GM21786 (cell line): ENCODE data around the gene ATG5.
"Not testable (repeated sequence)": the region's sequence is repeated elsewhere in the genome, so short reads cannot be mapped to it uniquely, and the experiment has no call there.

Experiments
- ATAC-seq: cut with Tn5 transposase; IDR thresholded peaks from one replicate; pipeline ENCODE4 v1.9.1; 2021; ENCODE audit not compliant: unreplicated experiment

ATG5 gene

DNA sequence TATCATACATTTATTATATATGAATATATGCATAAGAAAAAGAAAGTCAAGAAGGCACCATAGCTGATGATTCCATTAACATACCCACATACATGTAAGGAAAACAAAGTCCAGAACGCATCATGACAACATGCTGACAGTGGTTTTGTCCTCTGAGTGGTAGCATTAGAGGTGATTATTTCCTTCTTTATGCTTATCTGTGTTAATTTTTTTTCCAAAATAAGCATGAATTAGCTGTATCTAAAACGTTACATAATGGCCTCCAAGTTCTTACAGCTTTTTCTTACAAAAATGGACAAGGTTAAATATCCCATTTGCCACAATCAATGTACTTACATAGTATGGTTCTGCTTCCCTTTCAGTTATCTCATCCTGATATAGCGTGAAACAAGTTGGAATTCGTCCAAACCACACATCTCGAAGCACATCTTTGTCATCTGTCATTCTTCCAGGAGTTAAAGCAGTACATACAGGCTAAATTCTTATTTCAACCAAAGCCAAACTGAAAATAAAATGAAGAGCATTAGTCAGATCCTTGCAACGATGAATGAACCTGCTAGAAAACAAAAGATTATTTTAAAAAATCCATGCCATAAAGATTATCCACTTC lies 9.7 kb downstream of the ATG5 start:
- ATAC-seq: no peak

- no peak for ATAC-seq
Observed at GRCh38 chr6:106309766-106310373, 15.7 kb downstream of the ATG5 start.

GRCh38 chr6:106308985-106309384 lies 16.6 kb downstream of the ATG5 start:
- ATAC-seq: no peak

GRCh38 chr6:106305740-106306139 lies 19.8 kb downstream of the ATG5 start:
- no peak for ATAC-seq

DNA sequence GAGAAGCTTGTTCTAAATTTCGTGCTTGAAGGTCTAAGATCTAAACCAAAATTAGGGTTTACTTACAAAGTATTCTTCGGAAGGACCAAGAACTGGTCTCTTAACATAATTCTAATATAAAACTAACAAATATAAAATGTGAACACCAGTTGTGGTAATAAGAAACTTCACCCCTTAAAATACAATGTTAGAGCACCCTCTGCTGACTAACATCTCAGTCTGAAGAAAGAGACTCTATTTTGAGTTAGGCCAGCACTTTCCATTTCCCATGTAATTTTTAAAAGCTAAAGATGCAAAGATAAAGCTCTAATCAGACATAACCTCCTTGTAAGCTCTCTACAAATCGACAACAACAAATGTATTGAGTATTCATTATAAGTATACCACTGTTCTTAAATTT lies 24.6 kb downstream of the ATG5 start:
- ATAC-seq: no peak

- no peak for ATAC-seq
Observed at GRCh38 chr6:106300020-106300780, 25.4 kb downstream of the ATG5 start.

DNA sequence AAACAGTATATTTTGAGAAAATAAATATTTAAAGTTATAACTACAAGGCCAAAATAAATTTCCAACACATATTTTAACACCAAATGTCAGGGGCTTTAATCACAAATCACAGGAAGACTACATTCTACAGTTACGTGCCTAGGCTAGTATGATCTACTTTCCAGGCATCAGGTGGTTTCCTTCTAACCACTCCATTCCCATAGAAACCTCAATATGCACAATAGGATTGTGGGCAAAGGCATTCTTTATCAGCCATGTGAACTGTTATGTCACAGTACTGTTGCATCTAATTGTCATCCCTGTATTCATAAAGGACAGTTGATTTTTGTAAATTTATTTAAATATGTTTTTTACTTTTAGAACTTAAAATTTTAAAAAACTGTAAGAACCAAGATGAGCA lies 32.4 kb downstream of the ATG5 start:
- ATAC-seq: no peak

GRCh38 chr6:106290954-106291353 lies 34.6 kb downstream of the ATG5 start:
- no peak for ATAC-seq

- ATAC-seq: no peak
Observed at GRCh38 chr6:106290032-106290431, 35.5 kb downstream of the ATG5 start.

GRCh38 chr6:106287215-106287614 lies 38.3 kb downstream of the ATG5 start:
- ATAC-seq: no peak

DNA sequence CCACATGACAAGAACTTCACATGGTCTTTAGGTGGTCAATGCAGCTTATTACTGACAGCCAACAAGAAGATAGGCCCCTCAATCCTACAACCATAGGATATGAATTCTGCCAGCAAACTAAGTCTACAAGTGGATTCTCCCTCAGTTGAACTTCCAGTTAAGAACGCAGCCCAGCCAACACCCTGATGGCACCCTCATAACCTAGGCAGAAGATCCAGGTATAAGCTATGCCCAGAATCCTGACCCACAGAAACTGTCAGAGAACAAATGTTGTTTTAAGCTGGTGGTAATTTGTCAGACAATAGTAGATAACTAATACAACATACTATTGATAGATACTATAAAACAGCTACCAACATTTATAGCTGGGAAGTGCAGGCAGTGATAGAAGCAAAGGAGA lies 38.8 kb downstream of the ATG5 start:
- no peak for ATAC-seq

DNA sequence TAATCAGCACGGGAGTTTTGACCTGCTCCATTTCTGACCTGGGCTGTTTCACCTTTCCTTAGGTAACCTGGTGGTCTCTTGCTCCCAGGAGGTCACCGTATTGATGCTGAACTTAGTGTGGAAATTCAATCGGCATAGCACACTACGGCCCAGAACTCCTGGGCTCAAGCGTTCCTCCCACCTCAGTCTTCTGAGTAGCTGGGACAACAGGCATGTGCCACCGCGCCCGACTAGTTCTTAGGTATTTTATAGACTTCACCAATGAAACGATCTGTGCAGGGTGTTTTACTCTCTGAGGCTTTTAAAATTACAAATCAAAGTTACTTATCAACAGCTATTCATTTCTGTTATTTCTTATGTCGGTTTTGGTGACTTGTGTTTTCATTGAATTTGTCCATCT lies 42.1 kb downstream of the ATG5 start:
- ATAC-seq: no peak

- no peak for ATAC-seq
Observed at GRCh38 chr6:106281661-106282060, 43.9 kb downstream of the ATG5 start.

DNA sequence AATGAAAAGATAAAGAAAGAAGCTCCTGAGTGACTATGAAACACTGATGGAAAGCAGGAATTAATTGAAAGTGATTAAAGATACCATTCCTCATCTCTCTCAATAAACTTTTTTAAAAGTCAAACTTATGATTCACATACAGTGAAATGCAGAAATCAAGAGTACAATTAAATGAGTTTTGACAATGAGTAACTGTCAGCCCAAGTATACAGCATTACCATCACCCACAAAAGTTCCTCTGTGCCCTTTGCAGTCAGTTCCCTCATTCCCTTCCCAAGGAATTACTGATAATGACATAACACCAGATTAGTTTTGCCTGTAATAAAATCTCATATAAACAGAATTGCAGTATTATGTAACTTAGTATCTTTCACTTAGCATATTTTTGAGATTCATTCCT lies 44.5 kb downstream of the ATG5 start:
- ATAC-seq: no peak

- ATAC-seq: no peak
Observed at GRCh38 chr6:106279179-106279578, 46.4 kb downstream of the ATG5 start.

DNA sequence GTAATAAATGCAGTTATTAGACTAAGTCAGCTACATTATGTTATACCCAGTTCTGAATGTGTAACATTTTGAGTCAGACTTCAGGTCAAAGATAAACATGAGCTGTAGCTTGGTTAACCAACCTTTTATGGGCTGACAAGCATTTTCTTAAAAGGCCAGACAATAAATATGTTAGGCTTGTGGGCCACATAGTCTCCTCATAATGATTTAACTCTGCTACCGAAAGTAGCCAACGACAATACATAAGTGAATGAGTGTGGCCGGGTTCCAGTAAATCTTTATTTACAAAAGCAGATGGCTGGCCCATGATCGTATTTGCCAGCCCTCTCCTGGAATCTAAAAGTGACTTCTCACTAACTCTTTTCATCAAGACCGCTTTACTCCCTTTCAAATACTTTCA lies 49.9 kb downstream of the ATG5 start:
- no peak for ATAC-seq

- peak; percentile 63 for ATAC-seq
Observed at GRCh38 chr6:106273087-106273486, 52.5 kb downstream of the ATG5 start.

DNA sequence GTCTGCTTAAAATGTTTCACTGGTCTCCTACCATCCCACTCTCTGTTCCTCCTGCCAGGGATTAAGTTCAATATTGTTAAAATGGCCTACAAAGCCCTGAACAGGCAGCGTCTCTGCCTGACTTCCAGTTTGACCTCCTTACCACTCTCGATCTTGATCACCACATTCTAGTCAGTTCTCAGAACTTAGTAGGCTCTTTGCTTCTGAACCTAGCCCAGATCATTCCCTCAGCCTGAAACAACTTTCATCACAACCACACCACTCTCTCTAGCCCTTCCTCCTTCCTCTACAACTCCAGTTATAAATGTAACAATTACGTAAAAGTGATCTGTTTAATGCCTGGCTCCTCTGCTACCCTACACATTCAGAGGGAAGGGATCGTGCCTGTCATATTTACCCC lies 53.3 kb downstream of the ATG5 start:
- no peak for ATAC-seq

DNA sequence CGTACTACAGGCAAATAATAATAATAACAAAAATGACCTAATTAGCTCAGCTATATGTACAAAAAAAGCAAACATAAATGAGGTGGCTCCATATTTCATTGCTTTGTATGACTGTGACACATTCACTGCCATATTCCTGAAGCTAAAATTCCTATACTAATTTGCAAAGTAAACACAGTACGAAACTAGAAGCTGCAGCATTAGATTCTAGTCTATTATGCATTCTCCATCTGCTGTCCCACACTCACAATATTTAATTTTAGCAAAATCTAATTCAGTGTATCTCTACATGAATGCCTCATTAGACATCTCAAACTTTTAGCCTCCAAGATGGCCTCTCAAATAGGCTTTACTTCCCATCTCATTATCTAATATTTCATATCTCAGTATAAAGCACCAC lies 55.1 kb downstream of the ATG5 start:
- no peak for ATAC-seq

DNA sequence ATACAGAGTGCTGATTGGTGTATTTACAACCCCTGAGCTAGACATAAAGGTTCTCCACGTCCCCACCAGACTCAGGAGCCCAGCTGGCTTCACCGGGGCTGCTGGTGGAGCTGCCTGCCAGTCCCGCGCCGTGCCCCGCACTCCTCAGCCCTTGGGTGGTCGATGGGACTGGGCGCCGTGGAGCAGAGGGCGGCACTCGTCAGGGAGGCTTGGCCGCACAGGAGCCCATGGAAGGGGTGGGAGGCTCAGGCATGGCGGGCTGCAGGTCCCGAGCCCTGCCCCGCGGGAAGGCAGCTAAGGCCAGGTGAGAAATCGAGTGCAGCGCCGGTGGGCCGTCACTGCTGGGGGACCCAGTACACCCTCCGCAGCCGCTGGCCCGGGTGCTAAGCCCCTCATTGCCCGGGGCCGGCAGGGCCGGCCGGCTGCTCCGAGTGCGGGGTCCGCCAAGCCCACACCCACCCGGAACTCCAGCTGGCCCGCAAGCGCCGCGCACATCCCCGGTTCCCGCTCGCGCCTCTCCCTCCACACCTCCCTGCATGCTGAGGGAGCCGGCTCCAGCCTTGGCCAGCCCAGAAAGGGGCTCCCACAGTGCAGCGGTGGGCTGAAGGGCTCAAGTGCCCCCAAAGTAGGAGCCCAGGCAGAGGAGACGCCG lies 56.2 kb downstream of the ATG5 start:
- not testable (repeated sequence) for ATAC-seq

DNA sequence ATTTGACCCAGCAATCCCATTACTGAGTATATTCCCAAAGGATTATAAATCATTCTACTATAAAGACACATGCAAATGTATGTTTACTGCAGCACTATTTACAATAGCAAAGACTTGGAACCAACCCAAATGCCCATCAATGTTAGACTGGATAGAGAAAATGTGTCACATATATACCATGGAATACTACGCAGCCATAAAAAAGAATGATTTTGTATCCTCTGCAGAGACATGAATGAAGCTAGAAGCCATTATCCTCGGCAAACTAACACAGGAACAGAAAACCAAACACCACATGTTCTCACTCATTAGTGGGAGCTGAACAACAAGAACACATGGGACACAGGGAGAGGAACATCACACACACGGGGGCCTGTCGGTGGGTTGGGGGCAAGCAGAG lies 57.1 kb downstream of the ATG5 start:
- ATAC-seq: not testable (repeated sequence)

DNA sequence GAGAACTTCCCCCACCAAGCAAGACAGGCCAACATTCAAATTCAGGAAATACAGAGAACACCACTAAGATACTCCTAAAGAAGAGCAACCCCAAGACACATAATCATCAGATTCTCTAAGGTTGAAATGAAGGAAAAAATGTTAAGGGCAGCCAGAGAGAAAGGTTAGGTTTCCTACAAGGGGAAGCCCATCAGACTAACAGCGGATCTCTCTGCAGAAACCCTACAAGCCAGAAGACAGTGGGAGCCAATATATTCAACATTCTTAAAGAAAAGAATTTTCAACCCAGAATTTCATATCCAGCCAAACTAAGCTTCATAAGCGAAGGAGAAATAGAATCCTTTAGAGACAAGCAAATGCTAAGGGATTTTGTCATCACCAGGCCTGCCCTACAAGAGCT lies 61.1 kb downstream of the ATG5 start:
- not testable (repeated sequence) for ATAC-seq
